ENCODE results near the gene FNDC3A.

DNA sequence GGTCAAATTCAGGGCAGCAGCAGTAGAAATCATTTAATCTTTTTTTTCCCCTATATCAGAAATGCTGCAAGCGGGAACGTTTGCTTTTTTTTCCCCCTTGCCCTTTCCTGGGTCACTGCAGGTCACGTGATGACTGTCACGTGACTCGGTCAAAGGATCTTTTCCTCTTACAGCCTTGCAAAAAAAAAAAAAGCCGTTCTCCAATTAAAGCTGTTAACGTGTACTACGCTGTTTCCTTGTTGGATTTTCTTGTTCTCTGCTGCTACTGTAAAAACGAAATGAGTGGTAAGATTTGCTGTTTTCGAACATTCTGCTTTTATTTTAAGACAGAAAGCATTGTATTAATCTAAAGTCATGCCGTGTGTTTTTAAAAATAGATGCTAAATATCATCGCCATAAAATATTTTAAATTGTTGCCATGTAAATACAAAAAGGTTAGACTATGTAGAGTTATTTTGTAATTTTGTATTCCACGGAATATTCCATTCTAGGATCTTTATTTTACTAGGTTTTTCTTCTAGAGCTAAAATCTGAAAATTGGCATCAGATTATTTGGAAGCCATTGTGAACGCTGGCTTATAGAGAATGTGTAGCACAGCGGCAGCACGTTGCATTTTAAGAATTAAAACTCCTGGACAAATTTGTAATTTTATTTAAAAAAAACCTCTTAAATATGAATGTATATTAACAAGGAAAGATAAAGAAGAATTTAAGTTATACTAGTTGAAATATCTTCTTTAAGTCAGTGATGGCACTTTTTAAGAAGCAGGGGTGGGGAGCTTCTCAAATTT lies 134.6 kb downstream of the FNDC3A start:
- TF ChIP-seq, protein P1, sequence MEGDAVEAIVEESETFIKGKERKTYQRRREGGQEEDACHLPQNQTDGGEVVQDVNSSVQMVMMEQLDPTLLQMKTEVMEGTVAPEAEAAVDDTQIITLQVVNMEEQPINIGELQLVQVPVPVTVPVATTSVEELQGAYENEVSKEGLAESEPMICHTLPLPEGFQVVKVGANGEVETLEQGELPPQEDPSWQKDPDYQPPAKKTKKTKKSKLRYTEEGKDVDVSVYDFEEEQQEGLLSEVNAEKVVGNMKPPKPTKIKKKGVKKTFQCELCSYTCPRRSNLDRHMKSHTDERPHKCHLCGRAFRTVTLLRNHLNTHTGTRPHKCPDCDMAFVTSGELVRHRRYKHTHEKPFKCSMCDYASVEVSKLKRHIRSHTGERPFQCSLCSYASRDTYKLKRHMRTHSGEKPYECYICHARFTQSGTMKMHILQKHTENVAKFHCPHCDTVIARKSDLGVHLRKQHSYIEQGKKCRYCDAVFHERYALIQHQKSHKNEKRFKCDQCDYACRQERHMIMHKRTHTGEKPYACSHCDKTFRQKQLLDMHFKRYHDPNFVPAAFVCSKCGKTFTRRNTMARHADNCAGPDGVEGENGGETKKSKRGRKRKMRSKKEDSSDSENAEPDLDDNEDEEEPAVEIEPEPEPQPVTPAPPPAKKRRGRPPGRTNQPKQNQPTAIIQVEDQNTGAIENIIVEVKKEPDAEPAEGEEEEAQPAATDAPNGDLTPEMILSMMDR (conservative IDR thresholded peaks at IDR 0.05): no peak
- TF ChIP-seq EZH2 (IDR thresholded peaks at IDR 0.05; ENCODE audit: low read depth): no peak

Measured in PC-9 (cell line).